ENCODE data around the gene ARG1. TPM values are rescaled to one million over a fixed set of nuclear protein-coding genes. Genes with fewer than 3 reads are reported as not detected.

ARG1 gene
- total and polyA plus RNA-seq, 12 donors: 0.10 to 1.2 (median 0.51) TPM; not detected in 5

- ATAC-seq: no peak
- H3K36me3 ChIP-seq: no peaks in the 10 kb centered on the region
- H3K4me1 ChIP-seq: no peaks in the 10 kb centered on the region
- WGBS, 2 donors: 42 to 80% methylated on average over 2 of the region's 2 CpGs
- no peak overlapping the region for H3K27ac ChIP-seq
- intact Hi-C loops (cut with DNase I): no loop called here
- DNase-seq: no peak
- H3K27me3 ChIP-seq: no peaks in the 10 kb centered on the region
- peaks cover 0 to 3% (median 0%) of the 10 kb centered on the region in 11 donors for H3K9me3 ChIP-seq
- TF ChIP-seq CTCF (IDR thresholded peaks at IDR 0.05): no peak
- H3K4me3 ChIP-seq: no peak overlapping the region
Observed at GRCh38 chr6:131549811-131550210, 23.2 kb upstream of the ARG1 start.

- no peak for DNase-seq
- H3K4me3 ChIP-seq: no peak overlapping the region
- no peak overlapping the region for H3K27ac ChIP-seq
- peaks cover 0 to 3% (median 0%) of the 10 kb centered on the region in 11 donors for H3K9me3 ChIP-seq
- intact Hi-C loops (cut with DNase I): no loop called here
- TF ChIP-seq CTCF (IDR thresholded peaks at IDR 0.05): no peak
- peaks cover 0 to 3% (median 0%) of the 10 kb centered on the region in 7 donors for H3K27me3 ChIP-seq
- no peaks in the 10 kb centered on the region for H3K36me3 ChIP-seq
- 80 to 85% methylated on average over 4 of the region's 4 CpGs for WGBS, 2 donors
- no peaks in the 10 kb centered on the region for H3K4me1 ChIP-seq
- ATAC-seq: no peak
Observed at GRCh38 chr6:131551902-131552301, 21.1 kb upstream of the ARG1 start.

DNA sequence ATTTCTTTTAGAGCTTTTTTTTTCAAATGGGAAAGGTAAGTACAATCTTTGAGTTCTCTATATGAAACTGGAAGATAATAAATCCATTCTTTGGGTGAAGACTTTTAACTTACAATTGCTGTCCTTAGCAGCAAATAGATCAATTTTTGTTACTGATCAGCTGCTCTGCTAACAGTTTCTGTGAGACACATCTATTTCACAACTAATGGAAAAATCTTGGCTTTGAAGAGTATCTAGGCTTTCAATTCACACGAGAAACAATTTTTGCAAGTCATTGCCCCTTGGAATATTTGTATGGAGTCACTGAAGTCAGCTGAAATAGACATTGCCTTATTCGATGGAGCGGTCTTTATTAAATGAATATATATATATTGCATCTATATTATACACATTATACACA lies 20.5 kb upstream of the ARG1 start:
- no peak for DNase-seq
- TF ChIP-seq CTCF (IDR thresholded peaks at IDR 0.05): no peak
- Histone ChIP-seq H3K27ac (no peak overlapping the region), H3K4me3 (no peak overlapping the region), H3K9me3 (peaks cover 0 to 3% (median 0%) of the 10 kb centered on the region in 11 donors), H3K36me3 (no peaks in the 10 kb centered on the region), H3K4me1 (no peaks in the 10 kb centered on the region), H3K27me3 (peaks cover 0 to 3% (median 0%) of the 10 kb centered on the region in 7 donors)
- ATAC-seq: no peak
- intact Hi-C loops (cut with DNase I): no loop called here
- WGBS, 2 donors: 90 to 91% methylated on average over 3 of the region's 3 CpGs

GRCh38 chr6:131555992-131556391 lies 17.0 kb upstream of the ARG1 start:
- TF ChIP-seq CTCF (IDR thresholded peaks at IDR 0.05): no peak
- Histone ChIP-seq H3K27me3 (peaks cover 0 to 3% (median 0%) of the 10 kb centered on the region in 7 donors), H3K36me3 (no peaks in the 10 kb centered on the region), H3K9me3 (peaks cover 0 to 3% (median 0%) of the 10 kb centered on the region in 11 donors), H3K4me3 (no peak overlapping the region), H3K27ac (no peak overlapping the region), H3K4me1 (no peaks in the 10 kb centered on the region)
- intact Hi-C loops (cut with DNase I): no loop called here
- ATAC-seq (no peak), DNase-seq (no peak)

Measured in heart right ventricle (tissue), 16 donors.